ENCODE measurements around the gene MMP14. TPM values are rescaled to one million over a fixed set of nuclear protein-coding genes. Genes with fewer than 3 reads are reported as not detected.

Gene MMP14
- total and polyA plus RNA-seq, 9 of the 15 experiments (the other 6 are each of a cell fraction or from before 2014, with no cell fraction given), result 0.36 to 5.8 (median 1.3) TPM; not detected in 2

DNA sequence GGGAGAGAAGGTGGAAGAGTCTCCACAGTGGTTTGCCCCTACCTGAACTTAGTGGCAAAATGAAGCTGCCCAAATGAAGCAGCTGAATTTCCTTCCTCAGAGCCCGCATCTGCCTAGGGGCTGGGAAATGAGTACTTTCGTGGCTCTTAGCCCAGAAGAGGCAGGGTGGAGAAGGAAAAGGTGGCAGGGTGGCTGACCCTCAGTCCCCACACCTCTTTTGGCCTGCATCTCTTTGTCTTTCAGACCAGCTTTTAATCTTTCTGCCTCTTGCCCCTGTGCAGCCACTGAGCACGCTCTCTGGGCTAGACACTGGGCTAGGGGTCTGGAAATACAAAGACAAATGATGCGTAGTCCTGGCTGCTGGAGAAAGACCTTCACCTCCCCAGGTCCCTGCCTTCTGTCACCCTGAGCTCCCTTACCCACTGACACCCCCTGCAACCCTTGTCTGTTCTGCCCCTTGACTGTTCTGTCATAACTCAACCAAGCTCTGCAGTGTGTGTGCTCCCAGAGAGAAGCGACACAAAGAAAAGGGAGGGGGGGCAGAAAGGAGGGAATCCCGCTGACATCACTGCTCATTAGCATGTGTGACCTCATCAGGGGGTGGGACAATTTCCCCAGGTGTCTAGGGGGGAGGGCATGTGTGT, 46.3 kb downstream of the MMP14 start (continued):
- TF ChIP-seq, protein P1, sequence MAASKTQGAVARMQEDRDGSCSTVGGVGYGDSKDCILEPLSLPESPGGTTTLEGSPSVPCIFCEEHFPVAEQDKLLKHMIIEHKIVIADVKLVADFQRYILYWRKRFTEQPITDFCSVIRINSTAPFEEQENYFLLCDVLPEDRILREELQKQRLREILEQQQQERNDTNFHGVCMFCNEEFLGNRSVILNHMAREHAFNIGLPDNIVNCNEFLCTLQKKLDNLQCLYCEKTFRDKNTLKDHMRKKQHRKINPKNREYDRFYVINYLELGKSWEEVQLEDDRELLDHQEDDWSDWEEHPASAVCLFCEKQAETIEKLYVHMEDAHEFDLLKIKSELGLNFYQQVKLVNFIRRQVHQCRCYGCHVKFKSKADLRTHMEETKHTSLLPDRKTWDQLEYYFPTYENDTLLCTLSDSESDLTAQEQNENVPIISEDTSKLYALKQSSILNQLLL (CRISPR knock-in tag; IDR thresholded peaks at IDR 0.05; ENCODE audit: borderline replicate concordance), result no peak
- TF ChIP-seq, protein P2, sequence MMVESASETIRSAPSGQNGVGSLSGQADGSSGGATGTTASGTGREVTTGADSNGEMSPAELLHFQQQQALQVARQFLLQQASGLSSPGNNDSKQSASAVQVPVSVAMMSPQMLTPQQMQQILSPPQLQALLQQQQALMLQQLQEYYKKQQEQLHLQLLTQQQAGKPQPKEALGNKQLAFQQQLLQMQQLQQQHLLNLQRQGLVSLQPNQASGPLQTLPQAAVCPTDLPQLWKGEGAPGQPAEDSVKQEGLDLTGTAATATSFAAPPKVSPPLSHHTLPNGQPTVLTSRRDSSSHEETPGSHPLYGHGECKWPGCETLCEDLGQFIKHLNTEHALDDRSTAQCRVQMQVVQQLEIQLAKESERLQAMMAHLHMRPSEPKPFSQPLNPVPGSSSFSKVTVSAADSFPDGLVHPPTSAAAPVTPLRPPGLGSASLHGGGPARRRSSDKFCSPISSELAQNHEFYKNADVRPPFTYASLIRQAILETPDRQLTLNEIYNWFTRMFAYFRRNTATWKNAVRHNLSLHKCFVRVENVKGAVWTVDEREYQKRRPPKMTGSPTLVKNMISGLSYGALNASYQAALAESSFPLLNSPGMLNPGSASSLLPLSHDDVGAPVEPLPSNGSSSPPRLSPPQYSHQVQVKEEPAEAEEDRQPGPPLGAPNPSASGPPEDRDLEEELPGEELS (CRISPR knock-in tag; IDR thresholded peaks at IDR 0.05; ENCODE audit: borderline replicate concordance), result no peak
- TF ChIP-seq, protein P3, sequence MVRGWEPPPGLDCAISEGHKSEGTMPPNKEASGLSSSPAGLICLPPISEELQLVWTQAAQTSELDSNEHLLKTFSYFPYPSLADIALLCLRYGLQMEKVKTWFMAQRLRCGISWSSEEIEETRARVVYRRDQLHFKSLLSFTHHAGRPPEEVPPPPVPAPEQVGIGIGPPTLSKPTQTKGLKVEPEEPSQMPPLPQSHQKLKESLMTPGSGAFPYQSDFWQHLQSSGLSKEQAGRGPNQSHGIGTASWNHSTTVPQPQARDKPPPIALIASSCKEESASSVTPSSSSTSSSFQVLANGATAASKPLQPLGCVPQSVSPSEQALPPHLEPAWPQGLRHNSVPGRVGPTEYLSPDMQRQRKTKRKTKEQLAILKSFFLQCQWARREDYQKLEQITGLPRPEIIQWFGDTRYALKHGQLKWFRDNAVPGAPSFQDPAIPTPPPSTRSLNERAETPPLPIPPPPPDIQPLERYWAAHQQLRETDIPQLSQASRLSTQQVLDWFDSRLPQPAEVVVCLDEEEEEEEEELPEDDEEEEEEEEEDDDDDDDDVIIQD (CRISPR knock-in tag; IDR thresholded peaks at IDR 0.05), result no peak
- TF ChIP-seq ZNF184 (CRISPR knock-in tag; IDR thresholded peaks at IDR 0.05) (no peak), NEUROD1 (IDR thresholded peaks at IDR 0.05; ENCODE audit: borderline replicate concordance, low read depth, low read length, partially characterized antibody) (no peak), JUND (IDR thresholded peaks at IDR 0.05; ENCODE audit: borderline replicate concordance, low read depth, low read length) (peak; percentile 81), JUND (tag; IDR thresholded peaks at IDR 0.05; ENCODE audit: borderline replicate concordance, low read depth, low read length) (peak; percentile 56; the same call in 1 of the 3 replicates), ZNF282 (CRISPR knock-in tag; IDR thresholded peaks at IDR 0.05) (no peak), RB1 (IDR thresholded peaks at IDR 0.05; ENCODE audit: low read depth) (no peak), L3MBTL2 (IDR thresholded peaks at IDR 0.05) (no peak), DNMT1 (IDR thresholded peaks at IDR 0.05) (no peak), ARNT (IDR thresholded peaks at IDR 0.05) (no peak)
- TF ChIP-seq, protein P4, sequence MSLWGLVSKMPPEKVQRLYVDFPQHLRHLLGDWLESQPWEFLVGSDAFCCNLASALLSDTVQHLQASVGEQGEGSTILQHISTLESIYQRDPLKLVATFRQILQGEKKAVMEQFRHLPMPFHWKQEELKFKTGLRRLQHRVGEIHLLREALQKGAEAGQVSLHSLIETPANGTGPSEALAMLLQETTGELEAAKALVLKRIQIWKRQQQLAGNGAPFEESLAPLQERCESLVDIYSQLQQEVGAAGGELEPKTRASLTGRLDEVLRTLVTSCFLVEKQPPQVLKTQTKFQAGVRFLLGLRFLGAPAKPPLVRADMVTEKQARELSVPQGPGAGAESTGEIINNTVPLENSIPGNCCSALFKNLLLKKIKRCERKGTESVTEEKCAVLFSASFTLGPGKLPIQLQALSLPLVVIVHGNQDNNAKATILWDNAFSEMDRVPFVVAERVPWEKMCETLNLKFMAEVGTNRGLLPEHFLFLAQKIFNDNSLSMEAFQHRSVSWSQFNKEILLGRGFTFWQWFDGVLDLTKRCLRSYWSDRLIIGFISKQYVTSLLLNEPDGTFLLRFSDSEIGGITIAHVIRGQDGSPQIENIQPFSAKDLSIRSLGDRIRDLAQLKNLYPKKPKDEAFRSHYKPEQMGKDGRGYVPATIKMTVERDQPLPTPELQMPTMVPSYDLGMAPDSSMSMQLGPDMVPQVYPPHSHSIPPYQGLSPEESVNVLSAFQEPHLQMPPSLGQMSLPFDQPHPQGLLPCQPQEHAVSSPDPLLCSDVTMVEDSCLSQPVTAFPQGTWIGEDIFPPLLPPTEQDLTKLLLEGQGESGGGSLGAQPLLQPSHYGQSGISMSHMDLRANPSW (CRISPR knock-in tag; IDR thresholded peaks at IDR 0.05), result no peak
- TF ChIP-seq, protein P5, sequence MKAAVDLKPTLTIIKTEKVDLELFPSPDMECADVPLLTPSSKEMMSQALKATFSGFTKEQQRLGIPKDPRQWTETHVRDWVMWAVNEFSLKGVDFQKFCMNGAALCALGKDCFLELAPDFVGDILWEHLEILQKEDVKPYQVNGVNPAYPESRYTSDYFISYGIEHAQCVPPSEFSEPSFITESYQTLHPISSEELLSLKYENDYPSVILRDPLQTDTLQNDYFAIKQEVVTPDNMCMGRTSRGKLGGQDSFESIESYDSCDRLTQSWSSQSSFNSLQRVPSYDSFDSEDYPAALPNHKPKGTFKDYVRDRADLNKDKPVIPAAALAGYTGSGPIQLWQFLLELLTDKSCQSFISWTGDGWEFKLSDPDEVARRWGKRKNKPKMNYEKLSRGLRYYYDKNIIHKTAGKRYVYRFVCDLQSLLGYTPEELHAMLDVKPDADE (conservative IDR thresholded peaks at IDR 0.05; ENCODE audit: control insufficient read depth, low read depth, low read length), result no peak

Data from K562 (cell line).